Eye (tissue), 1 donor: ENCODE measurements around the gene VMAC.
"Not testable (repeated sequence)": the region's sequence is repeated elsewhere in the genome, so short reads cannot be mapped to it uniquely, and the experiment has no call there.

Experiments used
- DNase-seq: peaks from one replicate; pipeline ENCODE4 v3.0.0-alpha.2; 2015

Gene VMAC

GRCh38 chr19:5884065-5884811, 20.4 kb upstream of the VMAC start:
- DNase-seq = not testable (repeated sequence)

GRCh38 chr19:5889288-5889971, 15.2 kb upstream of the VMAC start:
- no peak for DNase-seq

GRCh38 chr19:5890099-5890498, 14.6 kb upstream of the VMAC start:
- no peak for DNase-seq

- DNase-seq = no peak
Measured at GRCh38 chr19:5891572-5891937, 13.1 kb upstream of the VMAC start.

- peak; percentile 62 for DNase-seq
Measured at GRCh38 chr19:5891938-5892771, 12.5 kb upstream of the VMAC start.

GRCh38 chr19:5892772-5893275, 11.8 kb upstream of the VMAC start:
- DNase-seq = no peak

- no peak for DNase-seq
Measured at GRCh38 chr19:5893296-5893903, 11.3 kb upstream of the VMAC start.

- no peak for DNase-seq
Measured at GRCh38 chr19:5893907-5894703, 10.6 kb upstream of the VMAC start.

- no peak for DNase-seq
Measured at GRCh38 chr19:5894704-5895349, 9.8 kb upstream of the VMAC start.

- DNase-seq = no peak
Measured at GRCh38 chr19:5895409-5895808, 9.3 kb upstream of the VMAC start.

GRCh38 chr19:5895890-5896289, 8.8 kb upstream of the VMAC start:
- no peak for DNase-seq

- no peak for DNase-seq
Measured at GRCh38 chr19:5896365-5897076, 8.2 kb upstream of the VMAC start.

GRCh38 chr19:5897189-5897969, 7.3 kb upstream of the VMAC start:
- DNase-seq = no peak

GRCh38 chr19:5899728-5900526, 4.7 kb upstream of the VMAC start:
- DNase-seq = no peak

GRCh38 chr19:5900976-5901375, 3.7 kb upstream of the VMAC start:
- DNase-seq = no peak

- no peak for DNase-seq
Measured at GRCh38 chr19:5903056-5903623, 1.5 kb upstream of the VMAC start.

- peak; percentile 99 for DNase-seq
Measured at GRCh38 chr19:5903624-5904351, 884 bp upstream of the VMAC start, which contains the start of gene NDUFA11. Gene NDUFA11 (minus strand): TSS chr19:5903790. CDS start chr19:5903708, 82 bp downstream.
